CD4-positive, alpha-beta memory T cell (primary cell): ENCODE results near the gene CCDC88C. TPM values are rescaled to one million over a fixed set of nuclear protein-coding genes. Genes with fewer than 3 reads are reported as not detected.
A peak's percentile ranks its signal among the peaks of the same experiment; 100 is the strongest.

Source experiments
- CTCF ChIA-PET: fragments of 350-600 bp; sonication (Branson Sonifier 250); formaldehyde crosslinking; loops from one replicate; lab custom pipeline; 2021; ENCODE audit warnings: inconsistent platforms; ENCODE audit not compliant: partially characterized antibody; lab: Charles Lee
- POLR2A ChIA-PET: fragments of 350-600 bp; sonication (Branson Sonifier 250); formaldehyde crosslinking; loops from one replicate; lab custom pipeline; 2021; ENCODE audit not compliant: partially characterized antibody; lab: Charles Lee
- DNase-seq, 5 donors: peaks; one replicate each; pipeline versions ENCODE4 v3.0.0 to v3.0.0-alpha.2; 2020 to 2022; ENCODE audit warnings: mixed read lengths in 1 of 5
- H3K27ac ChIP-seq: one replicate; pipeline ENCODE4 v1.7.0; 2013; ENCODE audit warnings: low read depth, low read length
- H3K27me3 ChIP-seq: 2 replicates; pipeline ENCODE4 v1.7.0; 2013; ENCODE audit warnings: mild to moderate bottlenecking, low read length, moderate library complexity; ENCODE audit not compliant: insufficient read depth
- H3K36me3 ChIP-seq: 2 replicates; pipeline ENCODE4 v1.7.0; 2013; ENCODE audit warnings: mild to moderate bottlenecking, low read length, moderate library complexity; ENCODE audit not compliant: insufficient read depth
- H3K4me1 ChIP-seq: 2 replicates; pipeline ENCODE4 v1.7.0; 2013; ENCODE audit warnings: mild to moderate bottlenecking, low read length, moderate library complexity; ENCODE audit not compliant: insufficient read depth
- H3K4me3 ChIP-seq, 2 donors: one replicate each; pipeline ENCODE4 v1.7.0; 2013; ENCODE audit warnings: low read length in 2 of 2, mild to moderate bottlenecking in 1 of 2
- H3K9me3 ChIP-seq, 2 donors: one replicate each; pipeline ENCODE4 v1.7.0; 2013; ENCODE audit warnings: low read length in 2 of 2, control low read depth in 1 of 2; ENCODE audit not compliant: control insufficient read depth in 1 of 2
- H3K27ac Mint-ChIP-seq, 7 donors: one replicate each; pipeline ENCODE4 v1.8.0; 2020 to 2021; ENCODE audit warnings: mixed read lengths in 7 of 7, mild to moderate bottlenecking in 6 of 7, inconsistent platforms in 3 of 7, moderate library complexity in 3 of 7
- H3K27me3 Mint-ChIP-seq, 2 donors: one replicate each; pipeline ENCODE4 v1.8.0; 2020 to 2021; ENCODE audit warnings: mixed read lengths in 2 of 2
- H3K36me3 Mint-ChIP-seq, 2 donors: one replicate each; pipeline ENCODE4 v1.8.0; 2020 to 2021; ENCODE audit warnings: mixed read lengths in 2 of 2, inconsistent platforms in 1 of 2, mild to moderate bottlenecking in 1 of 2
- H3K4me1 Mint-ChIP-seq, 4 donors: one replicate each; pipeline ENCODE4 v1.8.0; 2020 to 2021; ENCODE audit warnings: mixed read lengths in 4 of 4, mild to moderate bottlenecking in 1 of 4
- H3K4me3 Mint-ChIP-seq, 8 donors: one replicate each; pipeline ENCODE4 v1.8.0; 2020 to 2021; ENCODE audit warnings: mixed read lengths in 8 of 8, mild to moderate bottlenecking in 7 of 8, moderate library complexity in 6 of 8, inconsistent platforms in 3 of 8
- H3K9me3 Mint-ChIP-seq, 8 donors: one replicate each; pipeline ENCODE4 v1.8.0; 2020 to 2021; ENCODE audit warnings: mixed read lengths in 8 of 8, mild to moderate bottlenecking in 5 of 8, inconsistent platforms in 3 of 8, moderate library complexity in 1 of 8
- intact Hi-C: fragments of 100-400 bp; cut with micrococcal nuclease; formaldehyde crosslinking; loops from one replicate; pipeline ENCODE4 v1.15.1; 2023
- polyA plus RNA-seq, 2 donors: library from polyadenylated mRNA; unstranded; fragments of 300-500 nt; fragmentation: Illumina TruSeq; gene quantifications; one replicate each; pipeline ENCODE4 v1.2.3, GENCODE V29; 2021
- total RNA-seq, 2 experiments: library from RNA; stranded (reverse); gene quantifications; one replicate each; pipeline ENCODE4 v1.2.3, GENCODE V29; 2021

Gene CCDC88C
- total and polyA plus RNA-seq, 4 experiments from 2014 or later, result 17.1 to 293 (median 161) TPM

DNA sequence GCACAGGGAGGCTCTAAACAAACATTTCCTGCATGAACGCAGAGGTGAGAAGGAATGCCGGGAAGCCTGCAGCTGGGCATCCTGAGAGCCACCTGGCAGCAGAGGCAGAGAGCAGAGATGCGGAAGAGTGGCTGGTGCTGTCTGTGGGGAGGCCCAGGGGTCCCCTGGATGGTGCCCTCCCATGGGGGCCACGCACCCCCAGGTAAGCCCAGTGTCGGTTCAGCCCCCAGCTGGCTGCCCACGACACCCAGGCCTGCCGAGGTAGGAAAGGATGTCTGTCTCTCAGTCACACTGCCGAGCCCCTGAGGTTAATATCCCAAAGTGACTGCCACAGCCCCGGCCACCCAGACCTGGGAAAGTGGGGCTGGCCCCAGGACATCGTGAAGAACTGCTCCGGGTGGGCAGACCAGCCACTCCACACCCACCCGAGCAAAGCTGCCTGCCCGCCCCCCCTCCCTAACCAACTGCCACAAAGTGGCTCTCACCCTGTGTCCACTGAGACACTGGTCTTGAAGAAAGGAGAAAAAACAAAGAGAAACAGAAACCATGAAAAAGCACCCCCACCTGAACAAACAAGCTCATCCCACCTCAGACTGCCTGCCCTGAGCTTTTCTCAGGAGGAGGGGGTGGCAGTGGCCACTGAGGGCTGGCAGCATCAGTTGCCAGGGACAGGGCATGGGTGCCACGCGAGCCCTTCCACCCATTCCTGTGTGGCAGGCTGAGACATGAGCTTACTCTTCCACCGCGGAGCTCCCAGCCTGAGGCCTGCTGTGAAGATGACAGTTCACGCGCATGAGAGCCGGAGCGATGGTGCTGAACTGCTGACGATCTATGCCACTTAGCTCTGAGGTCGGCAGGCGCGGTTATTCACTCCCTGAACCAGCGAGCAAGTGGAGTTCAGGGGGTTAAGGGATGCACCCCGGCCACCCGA lies 40.8 kb downstream of the CCDC88C start:
- H3K36me3 Mint-ChIP-seq, result peaks cover 23 to 61% of the 10 kb centered on the region in 2 donors
- H3K27me3 ChIP-seq, result no peaks in the 10 kb centered on the region
- ChIA-PET CTCF (interaction anchor here (1.2 to 5.4 kb wide), 6 partner anchors 11 to 49 kb away, joined by 3 to 39 read pairs (median 4); partner anchors contain the start of gene CCDC88C), POLR2A (interaction anchor here (1.0 to 15.1 kb wide), 9 partner anchors 11 to 132 kb away, joined by 3 to 268 read pairs (median 8); partner anchors contain the start of genes CCDC88C and GPR68)
- intact Hi-C loops, result loop anchor here (1.0 kb wide), 1 partner anchor 23 kb away; no protein-coding TSS in a partner anchor
- peak overlapping the region in 7 of 8 donors; percentile 35 to 94 (median 51) for H3K4me3 Mint-ChIP-seq
- no peaks in the 10 kb centered on the region for H3K27me3 Mint-ChIP-seq
- DNase-seq, result peak in 1 of 5 donors; percentile 31
- H3K9me3 ChIP-seq, result no peaks in the 10 kb centered on the region
- peaks cover 99% of the 10 kb centered on the region for H3K4me1 ChIP-seq
- H3K4me1 Mint-ChIP-seq, result peaks cover 82 to 100% (median 91%) of the 10 kb centered on the region in 4 donors
- H3K9me3 Mint-ChIP-seq, result no peaks in the 10 kb centered on the region
- H3K4me3 ChIP-seq, result no peak overlapping the region
- H3K27ac Mint-ChIP-seq, result peak overlapping the region; percentile 93 to 98 (median 96)
- H3K27ac ChIP-seq, result peak overlapping the region; percentile 79
- peaks cover 19% of the 10 kb centered on the region for H3K36me3 ChIP-seq

DNA sequence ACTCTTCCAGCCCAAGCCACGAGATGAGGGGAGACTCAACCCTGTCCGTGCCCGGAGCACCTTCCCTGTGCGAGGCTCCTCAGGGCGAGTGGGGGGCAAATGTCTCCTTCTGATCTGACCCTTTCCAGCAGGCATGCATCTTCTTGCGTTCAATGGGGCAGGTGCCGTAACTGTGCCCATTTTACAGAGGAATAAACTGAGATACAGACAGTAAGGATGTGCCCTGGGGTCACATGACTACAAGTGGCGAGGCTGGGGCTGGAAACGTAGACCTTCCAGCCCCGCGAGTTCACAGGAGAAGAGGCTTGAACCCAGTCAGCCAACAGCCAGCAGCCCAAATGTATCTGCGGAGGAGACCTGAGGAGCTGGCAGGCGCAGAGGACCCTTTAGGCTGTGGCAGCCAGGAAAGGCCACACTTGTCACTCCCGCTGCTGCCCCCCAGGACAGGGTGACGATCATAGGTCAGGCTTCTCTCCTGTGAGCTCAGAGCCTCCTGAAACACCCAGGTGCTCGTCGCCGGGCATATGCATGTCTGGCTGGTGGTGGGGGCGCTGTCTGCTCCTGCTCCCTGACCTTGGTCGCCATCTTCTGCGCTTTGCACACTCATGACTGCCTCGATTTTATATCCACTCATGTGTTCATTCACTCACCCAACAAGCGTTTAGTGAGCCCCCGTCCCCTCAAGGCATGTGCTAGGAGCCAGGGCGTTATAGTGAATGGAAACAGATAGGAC lies 41.7 kb downstream of the CCDC88C start:
- H3K27ac ChIP-seq, result peak overlapping the region; percentile 79
- Mint-ChIP-seq H3K9me3 (no peaks in the 10 kb centered on the region), H3K4me3 (peak overlapping the region; percentile 6 to 94 (median 83)), H3K36me3 (peaks cover 17 to 56% of the 10 kb centered on the region in 2 donors), H3K27ac (peak overlapping the region; percentile 93 to 98 (median 96)), H3K4me1 (peaks cover 80 to 100% (median 90%) of the 10 kb centered on the region in 4 donors), H3K27me3 (no peaks in the 10 kb centered on the region)
- no peaks in the 10 kb centered on the region for H3K9me3 ChIP-seq
- peaks cover 19% of the 10 kb centered on the region for H3K36me3 ChIP-seq
- H3K4me3 ChIP-seq, result no peak overlapping the region
- ChIA-PET POLR2A (interaction anchor here (0.8 to 15.1 kb wide), 13 partner anchors 11 to 261 kb away, joined by 3 to 268 read pairs (median 8); partner anchors contain the start of genes CCDC88C and GPR68), CTCF (interaction anchor here (1.1 to 5.4 kb wide), 2 partner anchors 20 to 43 kb away, joined by 3 to 39 read pairs; partner anchors contain the start of gene CCDC88C)
- intact Hi-C loops, result loop anchor here (2.0 kb wide), 1 partner anchor 13 kb away; no protein-coding TSS in a partner anchor
- DNase-seq, result peak in 1 of 5 donors; percentile 37
- H3K4me1 ChIP-seq, result peaks cover 99% of the 10 kb centered on the region
- H3K27me3 ChIP-seq, result no peaks in the 10 kb centered on the region

DNA sequence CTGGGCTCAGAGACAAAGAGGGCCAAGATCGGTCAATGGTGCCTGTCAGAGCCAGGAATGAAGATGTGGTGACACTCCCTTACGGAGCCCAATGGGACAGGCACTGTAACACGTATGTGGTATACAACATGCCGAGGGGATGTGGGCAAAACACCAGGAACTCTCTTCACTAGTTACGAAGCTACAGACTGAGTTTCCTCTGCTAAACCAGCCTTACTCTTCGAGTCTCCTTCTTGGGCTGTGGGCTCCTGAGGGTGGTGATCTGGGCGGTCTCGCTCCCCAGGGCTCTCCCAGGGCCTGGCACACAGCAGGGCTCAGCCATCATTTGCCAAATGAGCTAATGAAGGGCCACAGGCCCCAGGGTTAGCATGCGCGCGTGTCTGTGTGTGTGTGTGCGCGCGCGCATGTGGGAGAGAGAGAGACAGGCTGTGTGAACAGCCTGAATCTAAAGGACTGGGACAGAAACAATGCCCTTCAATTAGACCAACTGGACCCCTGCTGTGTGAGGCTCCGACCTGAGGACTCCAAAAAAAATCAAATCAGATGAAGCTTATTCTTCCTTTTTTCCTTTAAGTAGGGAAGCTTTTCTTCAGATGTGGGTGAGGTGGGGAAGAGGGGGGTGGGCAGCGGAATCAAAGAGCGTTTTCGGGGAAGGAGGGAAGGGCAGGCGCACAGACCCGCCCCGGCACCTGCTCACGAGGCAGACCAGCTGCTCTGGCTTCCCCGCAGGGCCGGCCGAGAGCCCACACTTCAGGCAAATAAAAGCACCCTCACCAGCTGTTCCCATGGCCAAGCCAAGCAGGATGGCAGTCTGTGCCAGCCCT lies 42.5 kb downstream of the CCDC88C start:
- no peaks in the 10 kb centered on the region for H3K27me3 Mint-ChIP-seq
- peak overlapping the region; percentile 79 for H3K27ac ChIP-seq
- peak overlapping the region; percentile 93 to 98 (median 96) for H3K27ac Mint-ChIP-seq
- intact Hi-C loops, result loop anchor here (2.0 kb wide), 1 partner anchor 14 kb away; no protein-coding TSS in a partner anchor
- H3K4me1 Mint-ChIP-seq, result peaks cover 79 to 100% (median 90%) of the 10 kb centered on the region in 4 donors
- peaks cover 19% of the 10 kb centered on the region for H3K36me3 ChIP-seq
- ChIA-PET CTCF (interaction anchor here (1.1 to 5.4 kb wide), 8 partner anchors 19 to 52 kb away, joined by 3 to 39 read pairs (median 7); partner anchors contain the start of gene CCDC88C), POLR2A (interaction anchor here (0.6 to 15.1 kb wide), 19 partner anchors 9 to 314 kb away, joined by 3 to 268 read pairs (median 7); partner anchors contain the start of genes CCDC88C, GPR68 and RPS6KA5)
- H3K9me3 Mint-ChIP-seq, result no peaks in the 10 kb centered on the region
- peak overlapping the region in 1 of 2 donors; percentile 33 for H3K4me3 ChIP-seq
- peak; percentile 48 to 73 (median 64) for DNase-seq
- H3K4me3 Mint-ChIP-seq, result peak overlapping the region; percentile 75 to 94 (median 84)
- H3K9me3 ChIP-seq, result no peaks in the 10 kb centered on the region
- peaks cover 17 to 48% of the 10 kb centered on the region in 2 donors for H3K36me3 Mint-ChIP-seq
- peaks cover 99% of the 10 kb centered on the region for H3K4me1 ChIP-seq
- no peaks in the 10 kb centered on the region for H3K27me3 ChIP-seq

DNA sequence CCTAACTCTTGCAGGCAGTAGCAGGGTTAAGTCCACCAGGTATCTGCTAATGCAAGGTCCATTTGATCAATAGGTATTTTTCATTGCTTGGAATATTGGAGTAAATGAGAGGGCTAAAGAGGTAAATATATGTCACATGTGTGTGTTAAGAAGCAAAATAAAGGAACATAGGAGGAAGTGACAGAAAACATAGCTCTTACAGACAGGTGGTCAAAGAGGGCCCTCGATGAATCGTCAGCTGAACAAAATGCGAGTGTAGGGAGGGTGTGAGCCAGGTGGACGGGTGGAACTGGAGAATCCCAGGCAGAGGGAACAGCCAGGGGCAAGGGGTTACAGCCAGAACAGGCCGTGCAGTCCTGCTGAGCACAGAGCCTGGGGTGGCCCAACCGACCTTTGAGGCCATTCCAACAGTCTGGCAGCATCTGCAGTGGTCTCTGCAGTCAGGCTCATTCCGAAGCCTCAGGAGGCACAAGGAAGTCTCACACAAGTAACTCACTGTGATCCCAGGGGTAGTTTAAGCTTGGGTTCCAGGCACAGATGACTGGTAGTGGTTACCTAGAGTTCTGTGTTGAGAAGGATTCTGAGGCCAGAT lies 43.2 kb downstream of the CCDC88C start:
- peak overlapping the region; percentile 93 to 98 (median 96) for H3K27ac Mint-ChIP-seq
- H3K36me3 ChIP-seq, result peaks cover 15% of the 10 kb centered on the region
- H3K4me1 ChIP-seq, result peaks cover 99% of the 10 kb centered on the region
- H3K9me3 Mint-ChIP-seq, result no peaks in the 10 kb centered on the region
- H3K4me1 Mint-ChIP-seq, result peaks cover 79 to 100% (median 90%) of the 10 kb centered on the region in 4 donors
- no peaks in the 10 kb centered on the region for H3K27me3 Mint-ChIP-seq
- DNase-seq, result peak in 1 of 5 donors; percentile 36
- H3K27ac ChIP-seq, result peak overlapping the region; percentile 79
- CTCF ChIA-PET, result interaction anchor here (0.7 to 5.4 kb wide), 10 partner anchors 19 to 51 kb away, joined by 3 to 39 read pairs (median 6); partner anchors contain the start of gene CCDC88C
- no peaks in the 10 kb centered on the region for H3K27me3 ChIP-seq
- POLR2A ChIA-PET, result interaction anchor here (0.7 to 15.1 kb wide), 19 partner anchors 8 to 314 kb away, joined by 3 to 268 read pairs (median 7); partner anchors contain the start of genes CCDC88C, GPR68 and RPS6KA5
- H3K4me3 ChIP-seq, result peak overlapping the region in 1 of 2 donors; percentile 33
- peak overlapping the region; percentile 75 to 94 (median 84) for H3K4me3 Mint-ChIP-seq
- no peaks in the 10 kb centered on the region for H3K9me3 ChIP-seq
- H3K36me3 Mint-ChIP-seq, result peaks cover 15 to 45% of the 10 kb centered on the region in 2 donors
- intact Hi-C loops, result loop anchor here (2.0 kb wide), 1 partner anchor 14 kb away; no protein-coding TSS in a partner anchor

DNA sequence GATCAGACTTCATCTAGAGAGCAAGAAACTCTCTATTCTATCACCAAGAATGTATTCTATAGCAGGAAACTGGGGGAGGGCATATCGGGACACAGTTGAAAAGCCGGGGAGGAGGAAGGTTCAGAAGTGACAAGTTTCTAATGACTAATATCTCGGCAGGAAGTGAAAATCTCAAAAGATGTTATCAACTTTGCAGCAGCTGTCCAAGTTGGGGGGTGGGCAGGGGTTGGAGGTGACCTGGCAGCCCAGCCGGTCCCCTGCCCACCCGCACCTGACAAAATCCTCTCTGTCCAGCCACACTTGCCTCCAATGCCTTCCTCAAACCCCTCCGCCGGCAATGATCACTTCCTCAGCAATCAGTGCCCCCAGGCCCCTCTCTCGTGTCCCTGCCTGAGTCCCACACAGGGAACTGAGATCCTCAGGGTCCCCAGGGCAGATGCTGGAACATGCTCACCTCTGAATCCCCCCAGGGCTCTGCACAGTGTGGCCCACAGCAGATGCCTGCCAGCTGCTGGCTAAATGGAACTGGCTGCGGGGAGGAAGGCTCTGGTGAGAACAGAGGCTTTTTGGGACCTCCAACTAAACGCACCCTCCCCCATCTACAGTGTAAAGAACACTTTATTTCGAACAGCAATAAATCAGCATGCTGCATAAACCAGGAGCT lies 43.9 kb downstream of the CCDC88C start:
- POLR2A ChIA-PET, result interaction anchor here (0.7 to 15.1 kb wide), 17 partner anchors 8 to 147 kb away, joined by 3 to 268 read pairs (median 7); partner anchors contain the start of genes CCDC88C and GPR68
- CTCF ChIA-PET, result interaction anchor here (0.7 to 5.4 kb wide), 16 partner anchors 15 to 60 kb away, joined by 3 to 39 read pairs (median 5); partner anchors contain the start of gene CCDC88C
- Histone ChIP-seq H3K4me1 (peaks cover 99% of the 10 kb centered on the region), H3K27ac (peak overlapping the region; percentile 79), H3K9me3 (no peaks in the 10 kb centered on the region), H3K4me3 (peak overlapping the region; percentile 46 to 50), H3K27me3 (no peaks in the 10 kb centered on the region), H3K36me3 (peaks cover 8% of the 10 kb centered on the region)
- Mint-ChIP-seq H3K9me3 (no peaks in the 10 kb centered on the region), H3K27ac (peak overlapping the region; percentile 93 to 98 (median 96)), H3K4me3 (peak overlapping the region; percentile 78 to 94 (median 84)), H3K36me3 (peaks cover 12 to 38% of the 10 kb centered on the region in 2 donors), H3K27me3 (no peaks in the 10 kb centered on the region), H3K4me1 (peaks cover 78 to 100% (median 90%) of the 10 kb centered on the region in 4 donors)
- intact Hi-C loops, result loop anchor here (1.0 to 2.0 kb wide), 5 partner anchors 15 to 49 kb away; no protein-coding TSS in a partner anchor
- DNase-seq, result peak; percentile 54 to 89 (median 60)
